Bronchial smooth muscle cell (primary cell): Measurements from ENCODE around the gene COQ3. TPM values are rescaled to one million over a fixed set of nuclear protein-coding genes. Genes with fewer than 3 reads are reported as not detected.

ENCODE experiments used
- total RNA-seq: library from RNA; depleted of rRNA; stranded (reverse); fragments of >200 nt; gene quantifications from 2 replicates; pipeline ENCODE4 v1.2.1, GENCODE V29; 2014

COQ3 gene
- 1.7 and 4.6 TPM in 2 replicates for total RNA-seq

GRCh38 chr6:99393698-99394531, at the start of gene COQ3:
TSS of gene COQ3 (minus strand) at chr6:99394195. CDS start at chr6:99394179, 16 bp downstream.

GRCh38 chr6:99424761-99425646, 31.0 kb upstream of the COQ3 start, which contains the start of gene PNISR:
TSS of gene PNISR (minus strand) at chr6:99425308. CDS start at chr6:99414659, 10,649 bp downstream.

GRCh38 chr6:99349171-99350141, 44.5 kb downstream of the COQ3 start, which contains the start of gene FAXC:
TSS of gene FAXC (minus strand) at chr6:99349674. CDS start at chr6:99349372, 302 bp downstream.

Other genes starting within 250 kb of the COQ3 start
- gene FAXC, start 44.5 kb downstream of the COQ3 start, total RNA-seq = 0.16 and 0.26 TPM in 2 replicates
- 59.4 and 76.8 TPM in 2 replicates for gene PNISR, start 31.1 kb upstream of the COQ3 start, total RNA-seq
- 8.8 and 9.9 TPM in 2 replicates for gene USP45, start 121.2 kb upstream of the COQ3 start, total RNA-seq
- 44.2 and 62.9 TPM in 2 replicates for gene CCNC, start 174.5 kb upstream of the COQ3 start, total RNA-seq
- gene PRDM13, start 212.6 kb upstream of the COQ3 start, total RNA-seq = not detected in 2 replicates